22Rv1 (cell line): ENCODE results near the gene GATA5.

Experiments used
- ZFX ChIP-seq: fragments of 450-650 bp; IDR thresholded peaks from 2 replicates; pipeline ENCODE4 v1.6.1; 2017; ENCODE audit warnings: antibody characterized with exemption, borderline replicate concordance
- TF ChIP-seq, protein P1 (sequence below): fragments of 450-650 bp; IDR thresholded peaks from 2 replicates; pipeline ENCODE4 v1.5.1; 2017; ENCODE audit warnings: mild to moderate bottlenecking

DNA sequence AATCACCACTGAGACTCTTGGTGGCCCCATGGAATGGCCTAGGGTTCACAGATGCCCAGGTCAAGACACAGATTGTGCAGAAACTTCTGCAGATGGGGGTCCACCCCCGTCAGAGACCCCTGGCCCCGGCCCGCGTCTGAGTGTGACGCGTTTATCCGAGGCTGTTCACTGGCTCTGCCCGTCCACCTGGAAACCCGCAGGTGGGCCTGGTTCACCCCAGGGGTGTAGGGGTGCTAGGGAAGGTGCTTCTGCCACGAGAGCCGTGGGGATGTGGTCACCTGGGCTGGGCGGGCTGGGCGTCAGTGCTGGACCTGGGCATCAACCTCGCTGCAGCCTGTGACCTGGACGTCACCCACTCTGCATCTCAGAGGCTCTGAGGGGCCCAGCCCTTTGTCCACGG lies 39.5 kb upstream of the GATA5 start:
- TF ChIP-seq, protein P1, sequence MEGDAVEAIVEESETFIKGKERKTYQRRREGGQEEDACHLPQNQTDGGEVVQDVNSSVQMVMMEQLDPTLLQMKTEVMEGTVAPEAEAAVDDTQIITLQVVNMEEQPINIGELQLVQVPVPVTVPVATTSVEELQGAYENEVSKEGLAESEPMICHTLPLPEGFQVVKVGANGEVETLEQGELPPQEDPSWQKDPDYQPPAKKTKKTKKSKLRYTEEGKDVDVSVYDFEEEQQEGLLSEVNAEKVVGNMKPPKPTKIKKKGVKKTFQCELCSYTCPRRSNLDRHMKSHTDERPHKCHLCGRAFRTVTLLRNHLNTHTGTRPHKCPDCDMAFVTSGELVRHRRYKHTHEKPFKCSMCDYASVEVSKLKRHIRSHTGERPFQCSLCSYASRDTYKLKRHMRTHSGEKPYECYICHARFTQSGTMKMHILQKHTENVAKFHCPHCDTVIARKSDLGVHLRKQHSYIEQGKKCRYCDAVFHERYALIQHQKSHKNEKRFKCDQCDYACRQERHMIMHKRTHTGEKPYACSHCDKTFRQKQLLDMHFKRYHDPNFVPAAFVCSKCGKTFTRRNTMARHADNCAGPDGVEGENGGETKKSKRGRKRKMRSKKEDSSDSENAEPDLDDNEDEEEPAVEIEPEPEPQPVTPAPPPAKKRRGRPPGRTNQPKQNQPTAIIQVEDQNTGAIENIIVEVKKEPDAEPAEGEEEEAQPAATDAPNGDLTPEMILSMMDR: no peak
- TF ChIP-seq ZFX: no peak
